Activated T-helper 17 cell treated with anti-CD3 and anti-CD28 coated beads, Interleukin-2, amount 50 U/mL, for 72 hours (primary cell): Measurements from ENCODE around the gene CCNI. TPM values are rescaled to one million over a fixed set of nuclear protein-coding genes. Genes with fewer than 3 reads are reported as not detected.

Source experiments
- total RNA-seq, 2 donors: library from RNA; stranded (reverse); gene quantifications; one replicate each; pipeline ENCODE4 v1.2.3, GENCODE V29; 2022

The CCNI gene
- total RNA-seq, 2 donors from 2014 or later = 182 to 306 TPM

Other genes starting within 250 kb of the CCNI start
- not detected for gene SOWAHB, start 177.8 kb downstream of the CCNI start, total RNA-seq
- gene SEPTIN11, start 126.2 kb downstream of the CCNI start, total RNA-seq = 10 to 100 TPM; 20.0 to 55.1 TPM
- 100 to 1,000 TPM in 1 of 2 donors, 10 to 100 TPM in 1; 25.6 to 130 TPM for gene CCNG2, start 81.2 kb upstream of the CCNI start, total RNA-seq